ENCODE measurements around the gene CEMIP. TPM values are rescaled to one million over a fixed set of nuclear protein-coding genes. Genes with fewer than 3 reads are reported as not detected.
"Not testable (repeated sequence)": the region's sequence is repeated elsewhere in the genome, so short reads cannot be mapped to it uniquely, and the experiment has no call there.

The CEMIP gene
- total RNA-seq, 1 donor = 687 TPM

GRCh38 chr15:80957556-80957955 lies 178.4 kb downstream of the CEMIP start:
- Histone ChIP-seq H3K79me2 (ENCODE audit: insufficient read depth, low read length) (no peaks in the 10 kb centered on the region), H2AFZ (ENCODE audit: low read length) (no peak overlapping the region), H3K36me3 (ENCODE audit: insufficient read depth, low read length) (no peaks in the 10 kb centered on the region), H3K4me1 (ENCODE audit: insufficient read depth, low read length) (peaks cover 13% of the 10 kb centered on the region), H3K27me3 (ENCODE audit: insufficient read depth, low read length) (no peaks in the 10 kb centered on the region), H3K4me3 (ENCODE audit: insufficient read depth, low read length) (no peak overlapping the region), H3K27ac (ENCODE audit: low read depth, low read length) (peak overlapping the region; percentile 40), H3K9me3 (ENCODE audit: low read depth, low read length) (no peaks in the 10 kb centered on the region), H4K20me1 (ENCODE audit: insufficient read depth, low read length) (peaks cover 6% of the 10 kb centered on the region), H3K4me2 (ENCODE audit: insufficient read depth, low read length) (no peak overlapping the region)
- DNase-seq (ENCODE audit: insufficient read length, low spot score, missing footprints) = no peak
- TF ChIP-seq CTCF (IDR thresholded peaks at IDR 0.05; ENCODE audit: extremely low read depth, low read depth, low read length) = no peak

- Histone ChIP-seq H2AFZ (ENCODE audit: low read length) (no peak overlapping the region), H3K79me2 (ENCODE audit: insufficient read depth, low read length) (no peaks in the 10 kb centered on the region), H3K9me3 (ENCODE audit: low read depth, low read length) (no peaks in the 10 kb centered on the region), H3K27me3 (ENCODE audit: insufficient read depth, low read length) (no peaks in the 10 kb centered on the region), H3K4me3 (ENCODE audit: insufficient read depth, low read length) (no peak overlapping the region), H3K36me3 (ENCODE audit: insufficient read depth, low read length) (no peaks in the 10 kb centered on the region), H3K27ac (ENCODE audit: low read depth, low read length) (no peak overlapping the region), H3K4me1 (ENCODE audit: insufficient read depth, low read length) (peaks cover 13% of the 10 kb centered on the region), H4K20me1 (ENCODE audit: insufficient read depth, low read length) (peaks cover 3% of the 10 kb centered on the region), H3K4me2 (ENCODE audit: insufficient read depth, low read length) (no peak overlapping the region)
- TF ChIP-seq CTCF (IDR thresholded peaks at IDR 0.05; ENCODE audit: extremely low read depth, low read depth, low read length) = no peak
- DNase-seq (ENCODE audit: insufficient read length, low spot score, missing footprints) = no peak
These were observed 178.8 kb downstream of the CEMIP start for GRCh38 chr15:80957976-80958375.

GRCh38 chr15:80958818-80959495 lies 179.8 kb downstream of the CEMIP start:
- Histone ChIP-seq H3K4me1 (ENCODE audit: insufficient read depth, low read length) (peaks cover 13% of the 10 kb centered on the region), H3K27ac (ENCODE audit: low read depth, low read length) (no peak overlapping the region), H4K20me1 (ENCODE audit: insufficient read depth, low read length) (no peaks in the 10 kb centered on the region), H3K4me3 (ENCODE audit: insufficient read depth, low read length) (no peak overlapping the region), H3K27me3 (ENCODE audit: insufficient read depth, low read length) (no peaks in the 10 kb centered on the region), H3K36me3 (ENCODE audit: insufficient read depth, low read length) (no peaks in the 10 kb centered on the region), H3K9me3 (ENCODE audit: low read depth, low read length) (no peaks in the 10 kb centered on the region), H3K79me2 (ENCODE audit: insufficient read depth, low read length) (no peaks in the 10 kb centered on the region), H3K4me2 (ENCODE audit: insufficient read depth, low read length) (no peak overlapping the region), H2AFZ (ENCODE audit: low read length) (no peak overlapping the region)
- TF ChIP-seq CTCF (IDR thresholded peaks at IDR 0.05; ENCODE audit: extremely low read depth, low read depth, low read length) = no peak
- no peak for DNase-seq (ENCODE audit: insufficient read length, low spot score, missing footprints)

GRCh38 chr15:80965454-80965853 lies 186.3 kb downstream of the CEMIP start:
- not testable (repeated sequence) for DNase-seq (ENCODE audit: insufficient read length, low spot score, missing footprints); H3K9me3 ChIP-seq (ENCODE audit: low read depth, low read length); H3K4me1 ChIP-seq (ENCODE audit: insufficient read depth, low read length); H3K4me3 ChIP-seq (ENCODE audit: insufficient read depth, low read length); H3K27ac ChIP-seq (ENCODE audit: low read depth, low read length); H3K27me3 ChIP-seq (ENCODE audit: insufficient read depth, low read length); H3K4me2 ChIP-seq (ENCODE audit: insufficient read depth, low read length); H3K79me2 ChIP-seq (ENCODE audit: insufficient read depth, low read length); H2AFZ ChIP-seq (ENCODE audit: low read length); H4K20me1 ChIP-seq (ENCODE audit: insufficient read depth, low read length); H3K36me3 ChIP-seq (ENCODE audit: insufficient read depth, low read length)
